Measurements from ENCODE around the gene SMCR8. TPM values are rescaled to one million over a fixed set of nuclear protein-coding genes. Genes with fewer than 3 reads are reported as not detected.

Gene SMCR8
- total RNA-seq, 4 donors from 2014 or later = 13.2 to 24.7 (median 18.3) TPM

- Histone ChIP-seq H3K4me3 (no peak overlapping the region), H3K4me1 (peaks cover 0 to 14% (median 2%) of the 10 kb centered on the region in 4 donors), H3K36me3 (no peaks in the 10 kb centered on the region), H3K27me3 (no peaks in the 10 kb centered on the region), H3K27ac (no peak overlapping the region), H3K9me3 (no peaks in the 10 kb centered on the region)
- TF ChIP-seq, protein P1, sequence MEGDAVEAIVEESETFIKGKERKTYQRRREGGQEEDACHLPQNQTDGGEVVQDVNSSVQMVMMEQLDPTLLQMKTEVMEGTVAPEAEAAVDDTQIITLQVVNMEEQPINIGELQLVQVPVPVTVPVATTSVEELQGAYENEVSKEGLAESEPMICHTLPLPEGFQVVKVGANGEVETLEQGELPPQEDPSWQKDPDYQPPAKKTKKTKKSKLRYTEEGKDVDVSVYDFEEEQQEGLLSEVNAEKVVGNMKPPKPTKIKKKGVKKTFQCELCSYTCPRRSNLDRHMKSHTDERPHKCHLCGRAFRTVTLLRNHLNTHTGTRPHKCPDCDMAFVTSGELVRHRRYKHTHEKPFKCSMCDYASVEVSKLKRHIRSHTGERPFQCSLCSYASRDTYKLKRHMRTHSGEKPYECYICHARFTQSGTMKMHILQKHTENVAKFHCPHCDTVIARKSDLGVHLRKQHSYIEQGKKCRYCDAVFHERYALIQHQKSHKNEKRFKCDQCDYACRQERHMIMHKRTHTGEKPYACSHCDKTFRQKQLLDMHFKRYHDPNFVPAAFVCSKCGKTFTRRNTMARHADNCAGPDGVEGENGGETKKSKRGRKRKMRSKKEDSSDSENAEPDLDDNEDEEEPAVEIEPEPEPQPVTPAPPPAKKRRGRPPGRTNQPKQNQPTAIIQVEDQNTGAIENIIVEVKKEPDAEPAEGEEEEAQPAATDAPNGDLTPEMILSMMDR (IDR thresholded peaks at IDR 0.05) = no peak
- TF ChIP-seq POLR2A (IDR thresholded peaks at IDR 0.05) = no peak
- DNase-seq = no peak
Measured at GRCh38 chr17:18374216-18374615, 59.1 kb downstream of the SMCR8 start.

Other genes with a start within 250 kb of the SMCR8 start
- gene DRG2, start 227.3 kb upstream of the SMCR8 start, total RNA-seq = 10 to 100 TPM; 24.0 to 65.2 (median 48.5) TPM
- 1 to 10 TPM in 3 of 4 donors, not detected in 1; 3.6 to 5.0 (median 3.8) TPM for gene MYO15A, start 206.5 kb upstream of the SMCR8 start, total RNA-seq
- 10 to 100 TPM; 65.6 to 78.5 (median 72.9) TPM for gene ALKBH5, start 131.5 kb upstream of the SMCR8 start, total RNA-seq
- 10 to 100 TPM in 3 of 4 donors, 1 to 10 TPM in 1; 7.5 to 19.0 (median 15.4) TPM for gene LLGL1, start 89.7 kb upstream of the SMCR8 start, total RNA-seq
- gene FLII, start 56.6 kb upstream of the SMCR8 start, total RNA-seq = 100 to 1,000 TPM; 311 to 538 (median 419) TPM
- gene MIEF2, start 54.6 kb upstream of the SMCR8 start, total RNA-seq = 10 to 100 TPM in 3 of 4 donors, 1 to 10 TPM in 1; 3.3 to 49.6 (median 22.9) TPM
- 10 to 100 TPM; 25.7 to 49.7 (median 35.0) TPM for gene TOP3A, start 299 bp upstream of the SMCR8 start, total RNA-seq
- gene SHMT1, start 48.3 kb downstream of the SMCR8 start, total RNA-seq = 100 to 1,000 TPM in 3 of 4 donors, 10 to 100 TPM in 1; 75.9 to 128 (median 110) TPM
- gene EVPLL, start 62.5 kb downstream of the SMCR8 start, total RNA-seq = under 1 TPM in 1 of 4 donors, not detected in 3; 0.67 TPM
- 10 to 100 TPM; 15.3 to 47.3 (median 19.7) TPM for gene LGALS9C, start 161.5 kb downstream of the SMCR8 start, total RNA-seq